ENCODE results near the gene CMC1. TPM values are rescaled to one million over a fixed set of nuclear protein-coding genes. Genes with fewer than 3 reads are reported as not detected.

CMC1 gene
- polyA plus RNA-seq, 3 donors, result 13.2 to 43.9 (median 40.5) TPM

- Histone ChIP-seq H3K36me3 (replicated peaks in 1 of 2; ENCODE audit: control insufficient read depth in 1 of 2, insufficient read depth in 2 of 2, low read length in 2 of 2) (peaks cover 3 to 16% of the 10 kb centered on the region in 2 donors), H3K4me1 (ENCODE audit: control insufficient read depth in 1 of 2, insufficient read depth in 2 of 2, low read length in 2 of 2) (peaks cover 8 to 9% of the 10 kb centered on the region in 2 donors), H3K27me3 (ENCODE audit: control insufficient read depth in 2 of 2, insufficient read depth in 2 of 2, low read length in 2 of 2) (no peaks in the 10 kb centered on the region), H3K9ac (ENCODE audit: insufficient read depth, low read length, poor library complexity, severe bottlenecking) (no peak overlapping the region), H2AFZ (ENCODE audit: insufficient read depth, low read depth, low read length, poor library complexity, severe bottlenecking) (no peak overlapping the region), H3K79me2 (ENCODE audit: insufficient read depth, low read length) (no peaks in the 10 kb centered on the region), H3K9me3 (replicated peaks in 1 of 2; ENCODE audit: control insufficient read depth in 1 of 2, insufficient read depth in 1 of 2, low read length in 2 of 2) (no peaks in the 10 kb centered on the region), H4K20me1 (ENCODE audit: insufficient read depth, low read length) (no peaks in the 10 kb centered on the region), H3K4me2 (replicated peaks; ENCODE audit: extremely low read depth, low read length, poor library complexity, severe bottlenecking) (no peak overlapping the region), H3K4me3 (replicated peaks in 1 of 3; ENCODE audit: low read depth in 2 of 3, low read length in 3 of 3) (no peak overlapping the region), H3K27ac (ENCODE audit: low read depth in 1 of 2, low read length in 2 of 2) (no peak overlapping the region)
- Mint-ChIP-seq H3K4me1 (peaks cover 20% of the 10 kb centered on the region), H3K36me3 (peaks cover 15 to 17% of the 10 kb centered on the region in 2 donors), H3K9me3 (peaks cover 0 to 2% (median 0%) of the 10 kb centered on the region in 7 donors), H3K27me3 (ENCODE audit: low read depth in 3 of 3) (no peaks in the 10 kb centered on the region), H3K27ac (no peak overlapping the region), H3K4me3 (no peak overlapping the region)
- DNase-seq, result no peak
- intact Hi-C loops (cut with micrococcal nuclease), result no loop called here
- no CpG with 5 or more reads among the region's 4 CpGs for WGBS (ENCODE audit: insufficient coverage)
- no peak for TF ChIP-seq CTCF (IDR thresholded peaks at IDR 0.05)
Measured at GRCh38 chr3:28292622-28293021, 51.2 kb downstream of the CMC1 start.

GRCh38 chr3:28294667-28295413 lies 53.4 kb downstream of the CMC1 start:
- Mint-ChIP-seq H3K4me3 (no peak overlapping the region), H3K27ac (peak overlapping the region in 2 of 7 donors; percentile 15 to 75), H3K36me3 (peaks cover 15 to 16% of the 10 kb centered on the region in 2 donors), H3K4me1 (peaks cover 20% of the 10 kb centered on the region), H3K27me3 (ENCODE audit: low read depth in 3 of 3) (no peaks in the 10 kb centered on the region), H3K9me3 (peaks cover 0 to 2% (median 0%) of the 10 kb centered on the region in 7 donors)
- H3K9me3 ChIP-seq (replicated peaks in 1 of 2; ENCODE audit: control insufficient read depth in 1 of 2, insufficient read depth in 1 of 2, low read length in 2 of 2), result no peaks in the 10 kb centered on the region
- H3K4me1 ChIP-seq (ENCODE audit: control insufficient read depth in 1 of 2, insufficient read depth in 2 of 2, low read length in 2 of 2), result peaks cover 8 to 9% of the 10 kb centered on the region in 2 donors
- no peak for DNase-seq
- H3K27ac ChIP-seq (ENCODE audit: low read depth in 1 of 2, low read length in 2 of 2), result peak overlapping the region in 1 of 2 donors; percentile 60
- no peaks in the 10 kb centered on the region for H3K79me2 ChIP-seq (ENCODE audit: insufficient read depth, low read length)
- H3K4me3 ChIP-seq (replicated peaks in 1 of 3; ENCODE audit: low read depth in 2 of 3, low read length in 3 of 3), result no peak overlapping the region
- H2AFZ ChIP-seq (ENCODE audit: insufficient read depth, low read depth, low read length, poor library complexity, severe bottlenecking), result no peak overlapping the region
- H4K20me1 ChIP-seq (ENCODE audit: insufficient read depth, low read length), result no peaks in the 10 kb centered on the region
- H3K27me3 ChIP-seq (ENCODE audit: control insufficient read depth in 2 of 2, insufficient read depth in 2 of 2, low read length in 2 of 2), result no peaks in the 10 kb centered on the region
- H3K36me3 ChIP-seq (replicated peaks in 1 of 2; ENCODE audit: control insufficient read depth in 1 of 2, insufficient read depth in 2 of 2, low read length in 2 of 2), result peaks cover 3 to 20% of the 10 kb centered on the region in 2 donors
- 100% methylated on average over 1 of the region's 7 CpGs for WGBS (ENCODE audit: insufficient coverage)
- TF ChIP-seq CTCF (IDR thresholded peaks at IDR 0.05), result no peak
- no peak overlapping the region for H3K4me2 ChIP-seq (replicated peaks; ENCODE audit: extremely low read depth, low read length, poor library complexity, severe bottlenecking)
- H3K9ac ChIP-seq (ENCODE audit: insufficient read depth, low read length, poor library complexity, severe bottlenecking), result no peak overlapping the region
- intact Hi-C loops (cut with micrococcal nuclease), result no loop called here
